Measurements from ENCODE around the gene PTPRT. TPM values are rescaled to one million over a fixed set of nuclear protein-coding genes. Genes with fewer than 3 reads are reported as not detected.

Gene PTPRT
- polyA plus RNA-seq, 3 donors: not detected

GRCh38 chr20:43066125-43066524 lies 123.6 kb downstream of the PTPRT start:
- H3K9me3 ChIP-seq (replicated peaks in 1 of 2; ENCODE audit: control insufficient read depth in 1 of 2, insufficient read depth in 1 of 2, low read length in 2 of 2): peaks cover 0 to 9% of the 10 kb centered on the region in 2 donors
- no peak overlapping the region for H3K9ac ChIP-seq (ENCODE audit: insufficient read depth, low read length, poor library complexity, severe bottlenecking)
- Mint-ChIP-seq H3K27ac (no peak overlapping the region), H3K36me3 (no peaks in the 10 kb centered on the region), H3K4me1 (no peaks in the 10 kb centered on the region), H3K27me3 (ENCODE audit: low read depth in 3 of 3) (peaks cover 0 to 1% (median 0%) of the 10 kb centered on the region in 3 donors), H3K4me3 (no peak overlapping the region), H3K9me3 (peaks cover 8 to 22% (median 12%) of the 10 kb centered on the region in 7 donors)
- intact Hi-C loops (cut with micrococcal nuclease): no loop called here
- H3K4me2 ChIP-seq (replicated peaks; ENCODE audit: extremely low read depth, low read length, poor library complexity, severe bottlenecking): no peak overlapping the region
- no peaks in the 10 kb centered on the region for H3K4me1 ChIP-seq (ENCODE audit: control insufficient read depth in 1 of 2, insufficient read depth in 2 of 2, low read length in 2 of 2)
- no peak for TF ChIP-seq CTCF (IDR thresholded peaks at IDR 0.05)
- 81% methylated on average over 5 of the region's 6 CpGs for WGBS (ENCODE audit: insufficient coverage)
- no peak overlapping the region for H3K4me3 ChIP-seq (replicated peaks in 1 of 3; ENCODE audit: low read depth in 2 of 3, low read length in 3 of 3)
- no peaks in the 10 kb centered on the region for H3K79me2 ChIP-seq (ENCODE audit: insufficient read depth, low read length)
- H3K27ac ChIP-seq (ENCODE audit: low read depth in 1 of 2, low read length in 2 of 2): no peak overlapping the region
- H3K36me3 ChIP-seq (replicated peaks in 1 of 2; ENCODE audit: control insufficient read depth in 1 of 2, insufficient read depth in 2 of 2, low read length in 2 of 2): no peaks in the 10 kb centered on the region
- H2AFZ ChIP-seq (ENCODE audit: insufficient read depth, low read depth, low read length, poor library complexity, severe bottlenecking): no peak overlapping the region
- DNase-seq: no peak
- H4K20me1 ChIP-seq (ENCODE audit: insufficient read depth, low read length): no peaks in the 10 kb centered on the region
- no peaks in the 10 kb centered on the region for H3K27me3 ChIP-seq (ENCODE audit: control insufficient read depth in 2 of 2, insufficient read depth in 2 of 2, low read length in 2 of 2)

DNA sequence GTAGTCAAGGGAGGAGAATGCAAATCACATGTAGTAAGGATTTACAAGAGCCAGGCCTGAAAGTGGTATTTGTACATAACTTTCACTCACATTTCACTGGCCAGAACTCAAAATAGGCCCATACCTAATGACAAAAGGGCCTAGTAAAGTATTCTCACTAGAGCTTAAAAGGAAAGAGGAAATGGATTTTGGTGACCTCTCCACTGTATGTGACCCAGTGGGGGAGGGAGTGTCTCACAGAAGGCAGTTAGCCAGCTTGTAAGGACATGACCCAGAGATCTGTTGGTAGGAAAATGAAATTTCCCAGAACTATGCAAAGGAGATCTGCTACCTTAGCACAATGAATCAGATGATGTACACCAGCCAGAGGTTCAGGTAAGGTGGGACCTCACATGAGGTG lies 124.4 kb downstream of the PTPRT start:
- H3K9me3 Mint-ChIP-seq: peaks cover 7 to 20% (median 12%) of the 10 kb centered on the region in 7 donors
- no peak overlapping the region for H3K4me3 Mint-ChIP-seq
- H3K36me3 Mint-ChIP-seq: no peaks in the 10 kb centered on the region
- Histone ChIP-seq H3K9me3 (replicated peaks in 1 of 2; ENCODE audit: control insufficient read depth in 1 of 2, insufficient read depth in 1 of 2, low read length in 2 of 2) (peaks cover 0 to 9% of the 10 kb centered on the region in 2 donors), H3K27ac (ENCODE audit: low read depth in 1 of 2, low read length in 2 of 2) (no peak overlapping the region), H3K4me3 (replicated peaks in 1 of 3; ENCODE audit: low read depth in 2 of 3, low read length in 3 of 3) (no peak overlapping the region), H3K36me3 (replicated peaks in 1 of 2; ENCODE audit: control insufficient read depth in 1 of 2, insufficient read depth in 2 of 2, low read length in 2 of 2) (no peaks in the 10 kb centered on the region), H2AFZ (ENCODE audit: insufficient read depth, low read depth, low read length, poor library complexity, severe bottlenecking) (no peak overlapping the region), H3K4me2 (replicated peaks; ENCODE audit: extremely low read depth, low read length, poor library complexity, severe bottlenecking) (no peak overlapping the region), H3K4me1 (ENCODE audit: control insufficient read depth in 1 of 2, insufficient read depth in 2 of 2, low read length in 2 of 2) (no peaks in the 10 kb centered on the region), H3K79me2 (ENCODE audit: insufficient read depth, low read length) (no peaks in the 10 kb centered on the region), H3K27me3 (ENCODE audit: control insufficient read depth in 2 of 2, insufficient read depth in 2 of 2, low read length in 2 of 2) (no peaks in the 10 kb centered on the region), H3K9ac (ENCODE audit: insufficient read depth, low read length, poor library complexity, severe bottlenecking) (no peak overlapping the region), H4K20me1 (ENCODE audit: insufficient read depth, low read length) (no peaks in the 10 kb centered on the region)
- H3K27ac Mint-ChIP-seq: peak overlapping the region in 1 of 7 donors; percentile 31
- DNase-seq: no peak
- H3K4me1 Mint-ChIP-seq: no peaks in the 10 kb centered on the region
- intact Hi-C loops (cut with micrococcal nuclease): no loop called here
- peaks cover 0 to 1% (median 0%) of the 10 kb centered on the region in 3 donors for H3K27me3 Mint-ChIP-seq (ENCODE audit: low read depth in 3 of 3)
- TF ChIP-seq CTCF (IDR thresholded peaks at IDR 0.05): no peak

Data from CD14-positive monocyte (primary cell).